CD4-positive, alpha-beta memory T cell (primary cell): ENCODE data around the gene BICRAL. TPM values are rescaled to one million over a fixed set of nuclear protein-coding genes. Genes with fewer than 3 reads are reported as not detected.
A peak's percentile ranks its signal among the peaks of the same experiment; 100 is the strongest.

ENCODE experiments used
- CTCF ChIA-PET: fragments of 350-600 bp; sonication (Branson Sonifier 250); formaldehyde crosslinking; loops from one replicate; lab custom pipeline; 2021; ENCODE audit warnings: inconsistent platforms; ENCODE audit not compliant: partially characterized antibody; lab: Charles Lee
- POLR2A ChIA-PET: fragments of 350-600 bp; sonication (Branson Sonifier 250); formaldehyde crosslinking; loops from one replicate; lab custom pipeline; 2021; ENCODE audit not compliant: partially characterized antibody; lab: Charles Lee
- DNase-seq, 5 donors: peaks; one replicate each; pipeline versions ENCODE4 v3.0.0 to v3.0.0-alpha.2; 2020 to 2022; ENCODE audit warnings: mixed read lengths in 1 of 5
- H3K27ac ChIP-seq: one replicate; pipeline ENCODE4 v1.7.0; 2013; ENCODE audit warnings: low read depth, low read length
- H3K27me3 ChIP-seq: 2 replicates; pipeline ENCODE4 v1.7.0; 2013; ENCODE audit warnings: mild to moderate bottlenecking, low read length, moderate library complexity; ENCODE audit not compliant: insufficient read depth
- H3K36me3 ChIP-seq: 2 replicates; pipeline ENCODE4 v1.7.0; 2013; ENCODE audit warnings: mild to moderate bottlenecking, low read length, moderate library complexity; ENCODE audit not compliant: insufficient read depth
- H3K4me1 ChIP-seq: 2 replicates; pipeline ENCODE4 v1.7.0; 2013; ENCODE audit warnings: mild to moderate bottlenecking, low read length, moderate library complexity; ENCODE audit not compliant: insufficient read depth
- H3K4me3 ChIP-seq, 2 donors: one replicate each; pipeline ENCODE4 v1.7.0; 2013; ENCODE audit warnings: low read length in 2 of 2, mild to moderate bottlenecking in 1 of 2
- H3K9me3 ChIP-seq, 2 donors: one replicate each; pipeline ENCODE4 v1.7.0; 2013; ENCODE audit warnings: low read length in 2 of 2, control low read depth in 1 of 2; ENCODE audit not compliant: control insufficient read depth in 1 of 2
- H3K27ac Mint-ChIP-seq, 7 donors: one replicate each; pipeline ENCODE4 v1.8.0; 2020 to 2021; ENCODE audit warnings: mixed read lengths in 7 of 7, mild to moderate bottlenecking in 6 of 7, inconsistent platforms in 3 of 7, moderate library complexity in 3 of 7
- H3K27me3 Mint-ChIP-seq, 2 donors: one replicate each; pipeline ENCODE4 v1.8.0; 2020 to 2021; ENCODE audit warnings: mixed read lengths in 2 of 2
- H3K36me3 Mint-ChIP-seq, 2 donors: one replicate each; pipeline ENCODE4 v1.8.0; 2020 to 2021; ENCODE audit warnings: mixed read lengths in 2 of 2, inconsistent platforms in 1 of 2, mild to moderate bottlenecking in 1 of 2
- H3K4me1 Mint-ChIP-seq, 4 donors: one replicate each; pipeline ENCODE4 v1.8.0; 2020 to 2021; ENCODE audit warnings: mixed read lengths in 4 of 4, mild to moderate bottlenecking in 1 of 4
- H3K4me3 Mint-ChIP-seq, 8 donors: one replicate each; pipeline ENCODE4 v1.8.0; 2020 to 2021; ENCODE audit warnings: mixed read lengths in 8 of 8, mild to moderate bottlenecking in 7 of 8, moderate library complexity in 6 of 8, inconsistent platforms in 3 of 8
- H3K9me3 Mint-ChIP-seq, 8 donors: one replicate each; pipeline ENCODE4 v1.8.0; 2020 to 2021; ENCODE audit warnings: mixed read lengths in 8 of 8, mild to moderate bottlenecking in 5 of 8, inconsistent platforms in 3 of 8, moderate library complexity in 1 of 8
- intact Hi-C: fragments of 100-400 bp; cut with micrococcal nuclease; formaldehyde crosslinking; loops from one replicate; pipeline ENCODE4 v1.15.1; 2023
- polyA plus RNA-seq, 2 donors: library from polyadenylated mRNA; unstranded; fragments of 300-500 nt; fragmentation: Illumina TruSeq; gene quantifications; one replicate each; pipeline ENCODE4 v1.2.3, GENCODE V29; 2021
- total RNA-seq, 2 experiments: library from RNA; stranded (reverse); gene quantifications; one replicate each; pipeline ENCODE4 v1.2.3, GENCODE V29; 2021

The BICRAL gene
- total and polyA plus RNA-seq, 4 experiments from 2014 or later, result 2.4 to 38.5 (median 21.3) TPM

DNA sequence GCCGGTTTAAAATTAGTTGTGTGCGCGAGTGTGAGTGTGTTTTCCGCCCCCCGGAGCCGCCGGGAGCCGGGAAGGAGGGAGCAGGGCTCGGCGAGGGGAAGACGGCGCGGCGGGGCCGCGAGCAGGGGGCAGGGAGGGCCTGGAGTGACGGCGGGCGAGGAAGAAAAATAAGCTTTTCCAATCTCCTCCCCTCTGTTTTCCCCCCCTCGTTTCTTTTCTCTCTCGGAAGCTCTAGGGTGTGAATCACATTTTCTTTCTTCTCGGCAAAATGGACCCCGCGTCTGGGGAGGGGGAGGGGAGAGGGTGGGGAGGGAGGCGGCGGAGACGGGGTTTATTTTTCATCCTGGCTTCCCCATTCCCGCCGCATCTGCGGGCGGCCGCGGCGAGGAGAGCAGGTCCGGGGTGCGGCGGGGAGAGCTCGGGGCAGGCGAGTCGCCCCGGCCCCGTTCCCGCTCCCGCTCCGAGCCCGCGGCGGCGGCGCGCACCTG is 881 bp downstream of the BICRAL start:
- peak; percentile 82 to 87 (median 82) for DNase-seq
- Mint-ChIP-seq H3K27me3 (peaks cover 0 to 1% of the 10 kb centered on the region in 2 donors), H3K9me3 (peaks cover 0 to 2% (median 0%) of the 10 kb centered on the region in 8 donors), H3K4me1 (peaks cover 20 to 46% (median 28%) of the 10 kb centered on the region in 4 donors), H3K4me3 (peak overlapping the region; percentile 95 to 100 (median 99)), H3K36me3 (peaks cover 0 to 27% of the 10 kb centered on the region in 2 donors), H3K27ac (peak overlapping the region in 6 of 7 donors; percentile 100)
- no peaks in the 10 kb centered on the region for H3K9me3 ChIP-seq
- H3K4me1 ChIP-seq, result peaks cover 68% of the 10 kb centered on the region
- H3K36me3 ChIP-seq, result no peaks in the 10 kb centered on the region
- peak overlapping the region; percentile 80 to 88 for H3K4me3 ChIP-seq
- H3K27ac ChIP-seq, result peak overlapping the region; percentile 100
- ChIA-PET CTCF (interaction anchor here (0.8 to 3.0 kb wide), 6 partner anchors 9 to 56 kb away, joined by 3 to 11 read pairs (median 4); partner anchors contain the start of gene TBCC), POLR2A (interaction anchor here (0.5 to 34.2 kb wide), 42 partner anchors 11 to 1465 kb away, joined by 3 to 1692 read pairs (median 5); partner anchors contain the start of genes ABCC10, CNPY3, PEX6 and PPP2R5D)
- intact Hi-C loops, result loop anchor here (1.0 to 5.0 kb wide), 3 partner anchors 11 to 390 kb away; partner anchors contain the start of genes SRF and TBCC
- no peaks in the 10 kb centered on the region for H3K27me3 ChIP-seq

DNA sequence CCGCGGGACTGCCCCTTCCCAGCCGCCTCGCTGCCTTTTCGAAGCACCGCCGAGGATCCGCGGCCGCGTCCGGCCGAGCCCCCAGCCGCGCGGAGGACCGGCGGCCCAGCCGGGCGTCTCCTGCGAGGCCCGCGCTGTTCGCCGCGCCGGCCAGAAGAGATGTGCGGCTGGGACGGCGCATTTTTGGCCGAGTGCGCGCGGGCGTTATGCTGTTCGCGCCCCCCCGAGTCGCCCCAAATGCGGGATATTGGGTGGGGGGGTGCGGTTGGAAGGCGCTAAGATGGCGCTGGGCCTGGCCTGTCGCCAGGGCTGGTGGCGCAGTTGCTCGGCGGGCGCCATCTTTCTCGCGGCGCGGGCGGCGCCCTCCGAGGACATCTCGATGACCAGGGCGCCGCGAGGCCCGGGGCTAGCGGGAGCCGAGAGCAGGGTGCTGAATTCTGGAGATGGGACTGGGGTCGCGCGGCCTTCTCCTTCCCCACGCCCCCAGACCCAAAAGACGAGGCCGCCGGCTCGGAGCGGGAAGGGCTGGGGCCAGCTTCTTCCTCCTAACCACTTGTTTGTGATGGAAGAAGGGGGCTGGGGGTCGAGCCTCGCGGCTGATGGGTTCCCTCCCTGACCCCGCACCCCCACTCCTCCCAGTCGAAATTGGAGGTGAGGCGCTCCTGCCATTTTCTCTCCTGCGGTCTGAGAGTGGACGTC is 1.5 kb downstream of the BICRAL start:
- no peaks in the 10 kb centered on the region for H3K9me3 ChIP-seq
- H3K27ac ChIP-seq, result peak overlapping the region; percentile 100
- Mint-ChIP-seq H3K4me1 (peaks cover 17 to 40% (median 27%) of the 10 kb centered on the region in 4 donors), H3K9me3 (peaks cover 0 to 2% (median 0%) of the 10 kb centered on the region in 8 donors), H3K27ac (peak overlapping the region in 1 of 7 donors; percentile 100), H3K36me3 (peaks cover 1 to 27% of the 10 kb centered on the region in 2 donors), H3K27me3 (peaks cover 0 to 1% of the 10 kb centered on the region in 2 donors), H3K4me3 (peak overlapping the region in 3 of 8 donors; percentile 97 to 99 (median 98))
- no peaks in the 10 kb centered on the region for H3K27me3 ChIP-seq
- CTCF ChIA-PET, result interaction anchor here (0.8 to 3.0 kb wide), 6 partner anchors 10 to 57 kb away, joined by 3 to 11 read pairs (median 4); partner anchors contain the start of gene TBCC
- peak; percentile 79 to 90 (median 88) for DNase-seq
- peaks cover 68% of the 10 kb centered on the region for H3K4me1 ChIP-seq
- intact Hi-C loops, result loop anchor here (5.0 kb wide), 1 partner anchor 389 kb away; the partner anchor contains the start of gene SRF
- H3K4me3 ChIP-seq, result peak overlapping the region; percentile 80 to 88
- POLR2A ChIA-PET, result interaction anchor here (0.7 to 34.2 kb wide), 43 partner anchors 10 to 1464 kb away, joined by 3 to 1692 read pairs (median 5); partner anchors contain the start of genes ABCC10, CNPY3, PEX6 and PPP2R5D
- H3K36me3 ChIP-seq, result no peaks in the 10 kb centered on the region

- intact Hi-C loops, result loop anchor here (1.0 to 5.0 kb wide), 2 partner anchors 58 to 388 kb away; partner anchors contain the start of gene SRF
- CTCF ChIA-PET, result interaction anchor here (1.1 to 3.0 kb wide), 4 partner anchors 13 to 57 kb away, joined by 4 to 11 read pairs (median 6); partner anchors contain the start of gene TBCC
- peaks cover 22 to 34% (median 27%) of the 10 kb centered on the region in 4 donors for H3K4me1 Mint-ChIP-seq
Observed at GRCh38 chr6:42783876-42784642, 2.2 kb downstream of the BICRAL start.

DNA sequence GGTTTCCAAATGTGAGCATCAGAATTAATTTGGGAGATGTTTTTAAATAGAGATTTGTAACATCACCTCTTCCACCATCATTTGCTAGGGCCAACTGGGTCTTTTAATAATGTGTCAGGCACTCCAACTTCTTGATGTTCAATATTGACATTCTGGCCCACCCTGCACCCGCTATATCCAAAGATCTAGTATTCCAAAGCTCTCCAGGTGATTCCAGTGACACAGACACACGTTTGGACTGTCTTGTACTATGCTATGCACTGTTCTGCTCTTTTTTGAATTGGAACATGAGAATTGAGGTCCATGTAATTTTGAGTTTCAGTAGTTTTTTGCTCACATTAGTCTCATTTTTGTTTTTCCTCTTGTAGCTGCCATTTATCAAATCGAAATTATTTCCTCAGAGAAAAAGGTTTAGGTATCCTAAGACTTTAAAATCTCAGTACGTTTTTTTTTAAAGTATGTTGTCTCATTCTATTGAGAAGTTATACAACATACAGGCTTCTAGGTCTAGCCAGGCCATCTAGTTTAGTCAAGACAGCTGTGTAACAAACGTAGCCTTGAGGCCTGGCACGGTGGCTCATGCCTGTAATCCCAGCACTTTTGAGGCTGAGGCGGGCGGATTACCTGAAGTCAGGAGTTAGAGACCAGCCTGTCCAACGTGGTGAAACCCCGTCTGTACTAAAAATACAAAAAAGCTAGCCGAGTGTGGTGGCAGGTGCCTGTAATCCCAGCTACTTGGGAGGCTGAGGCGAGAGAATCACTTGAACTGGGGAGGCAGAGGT is 3.1 kb downstream of the BICRAL start:
- Mint-ChIP-seq H3K27me3 (peaks cover 0 to 1% of the 10 kb centered on the region in 2 donors), H3K27ac (peak overlapping the region in 1 of 7 donors; percentile 100), H3K4me1 (peaks cover 18 to 30% (median 26%) of the 10 kb centered on the region in 4 donors), H3K9me3 (peaks cover 0 to 2% (median 0%) of the 10 kb centered on the region in 8 donors), H3K4me3 (peak overlapping the region in 3 of 8 donors; percentile 97 to 99 (median 98)), H3K36me3 (peaks cover 13 to 36% of the 10 kb centered on the region in 2 donors)
- CTCF ChIA-PET, result interaction anchor here (2.0 to 3.0 kb wide), 3 partner anchors 14 to 43 kb away, joined by 5 to 11 read pairs (median 6); partner anchors contain the start of gene TBCC
- Histone ChIP-seq H3K36me3 (no peaks in the 10 kb centered on the region), H3K4me3 (peak overlapping the region; percentile 80 to 88), H3K27me3 (no peaks in the 10 kb centered on the region), H3K4me1 (peaks cover 69% of the 10 kb centered on the region), H3K27ac (peak overlapping the region; percentile 100), H3K9me3 (no peaks in the 10 kb centered on the region)
- DNase-seq, result no peak
- intact Hi-C loops, result loop anchor here (1.0 to 5.0 kb wide), 3 partner anchors 37 to 387 kb away; partner anchors contain the start of gene SRF
- POLR2A ChIA-PET, result interaction anchor here (0.6 to 34.2 kb wide), 18 partner anchors 9 to 221 kb away, joined by 3 to 1692 read pairs (median 8); partner anchors contain the start of genes CNPY3, RPL7L1, TBCC and UBR2

More at GRCh38 chr6:42783876-42784642, 2.2 kb downstream of the BICRAL start:
- peaks cover 0 to 2% (median 0%) of the 10 kb centered on the region in 8 donors for H3K9me3 Mint-ChIP-seq
- no peaks in the 10 kb centered on the region for H3K27me3 ChIP-seq
- peak overlapping the region; percentile 100 for H3K27ac ChIP-seq
- DNase-seq, result peak in 4 of 5 donors; percentile 32 to 48 (median 42)
- peak overlapping the region in 1 of 7 donors; percentile 100 for H3K27ac Mint-ChIP-seq
- peak overlapping the region in 3 of 8 donors; percentile 97 to 99 (median 98) for H3K4me3 Mint-ChIP-seq
- H3K9me3 ChIP-seq, result no peaks in the 10 kb centered on the region
- H3K4me1 ChIP-seq, result peaks cover 69% of the 10 kb centered on the region
- peaks cover 8 to 31% of the 10 kb centered on the region in 2 donors for H3K36me3 Mint-ChIP-seq
- H3K36me3 ChIP-seq, result no peaks in the 10 kb centered on the region
- POLR2A ChIA-PET, result interaction anchor here (0.6 to 34.2 kb wide), 22 partner anchors 9 to 220 kb away, joined by 3 to 1692 read pairs (median 8); partner anchors contain the start of genes CNPY3, RPL7L1, TBCC and UBR2
- H3K27me3 Mint-ChIP-seq, result peaks cover 0 to 1% of the 10 kb centered on the region in 2 donors
- H3K4me3 ChIP-seq, result peak overlapping the region; percentile 80 to 88

- H3K36me3 ChIP-seq, result no peaks in the 10 kb centered on the region
- no peaks in the 10 kb centered on the region for H3K27me3 ChIP-seq
- no peak overlapping the region for H3K27ac ChIP-seq
- CTCF ChIA-PET, result interaction anchor here (1.5 kb wide), 2 partner anchors 60 to 65 kb away, joined by 3 to 5 read pairs; no protein-coding TSS in a partner anchor
- intact Hi-C loops, result loop anchor here (5.0 kb wide), 1 partner anchor 36 kb away; no protein-coding TSS in a partner anchor
- POLR2A ChIA-PET, result interaction anchor here (0.7 to 34.2 kb wide), 8 partner anchors 16 to 93 kb away, joined by 3 to 1692 read pairs (median 60); partner anchors contain the start of genes RPL7L1 and TBCC
- Mint-ChIP-seq H3K9me3 (peaks cover 0 to 2% (median 0%) of the 10 kb centered on the region in 8 donors), H3K27me3 (peaks cover 0 to 1% of the 10 kb centered on the region in 2 donors), H3K4me3 (no peak overlapping the region), H3K36me3 (peaks cover 15 to 33% of the 10 kb centered on the region in 2 donors), H3K27ac (no peak overlapping the region), H3K4me1 (peaks cover 10 to 33% (median 27%) of the 10 kb centered on the region in 4 donors)
- H3K4me1 ChIP-seq, result peaks cover 71% of the 10 kb centered on the region
- no peak for DNase-seq
- peak overlapping the region in 1 of 2 donors; percentile 2 for H3K4me3 ChIP-seq
- H3K9me3 ChIP-seq, result no peaks in the 10 kb centered on the region
Observed at GRCh38 chr6:42786525-42786985, 4.7 kb downstream of the BICRAL start.
